Cardiac fibroblast (primary cell): ENCODE data around the gene TMEM271.

Experiments used
- DNase-seq, 2 donors: peaks; one replicate each; pipeline versions ENCODE4 v3.0.0 to v3.0.0-alpha.2; 2010; ENCODE audit warnings: low read depth in 2 of 2
- H3K4me3 ChIP-seq, 2 donors: replicated peaks in 1 of 2; 1 replicate in 1 of 2; 2 replicates in 1 of 2; pipeline ENCODE4 v1.5.1; 2011; ENCODE audit warnings: low read depth in 2 of 2, low read length in 2 of 2, mild to moderate bottlenecking in 2 of 2, moderate library complexity in 1 of 2
- CTCF ChIP-seq: IDR thresholded peaks from one replicate; pipeline ENCODE4 v1.5.1; 2011; ENCODE audit warnings: low read depth, mild to moderate bottlenecking, low read length, inconsistent platforms

The TMEM271 gene

DNA sequence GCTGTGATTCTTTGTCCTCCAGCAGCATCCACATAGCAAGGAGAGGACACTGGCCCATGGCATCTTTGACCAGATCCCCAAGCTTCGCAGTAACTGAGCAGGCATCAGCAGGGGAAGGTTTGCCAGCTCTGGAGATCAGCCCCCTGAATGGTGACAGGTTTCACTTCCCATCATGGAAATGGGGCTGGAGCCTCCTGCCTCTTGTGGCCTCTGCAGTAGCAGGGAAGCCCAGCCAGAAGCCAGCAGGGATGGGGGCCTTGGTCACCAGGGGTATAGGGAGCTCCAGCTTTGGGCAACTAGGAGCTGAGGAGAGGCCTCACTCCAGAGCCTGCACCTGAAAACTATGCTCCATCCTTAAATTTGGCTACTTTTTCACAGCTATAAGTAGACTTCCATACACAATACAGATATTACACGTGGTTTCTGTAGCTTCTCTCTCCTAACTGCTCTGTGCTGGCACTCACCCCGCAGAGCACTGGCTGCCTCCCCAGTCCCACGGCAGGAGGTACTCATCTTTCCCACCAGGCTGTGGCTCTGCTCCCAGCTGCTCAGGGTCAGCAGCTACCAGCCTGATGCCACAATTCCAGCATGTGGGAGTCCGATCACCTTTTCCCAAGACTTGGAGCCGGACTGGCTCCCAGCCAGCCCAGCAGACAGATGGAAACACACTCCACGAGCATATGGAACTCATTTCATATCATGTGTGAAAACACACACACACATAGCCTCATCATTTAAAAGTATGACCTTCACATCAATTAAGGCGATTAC, 2.8 kb downstream of the TMEM271 start:
- no peak for TF ChIP-seq CTCF
- no peak overlapping the region for H3K4me3 ChIP-seq
- no peak for DNase-seq

DNA sequence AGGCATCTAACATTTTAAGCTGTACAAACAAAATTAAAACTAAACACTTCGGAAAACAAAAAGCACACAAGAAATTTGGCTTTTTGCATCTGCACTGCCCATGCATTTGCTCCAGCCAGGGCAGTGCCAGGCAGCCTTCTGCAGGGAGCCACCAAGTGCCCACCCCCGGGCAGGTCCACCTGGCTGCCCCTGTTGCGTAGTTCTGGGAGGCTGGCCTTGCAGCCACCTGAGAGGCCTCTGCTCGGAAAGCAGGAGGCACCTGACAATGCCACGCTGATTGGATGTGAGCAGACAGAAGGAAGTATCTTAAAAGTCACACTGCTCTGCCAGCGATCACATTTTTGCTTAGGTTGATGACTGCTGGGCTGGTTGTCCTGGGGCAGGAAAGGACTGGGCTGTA, 3.5 kb downstream of the TMEM271 start:
- TF ChIP-seq CTCF, result no peak
- H3K4me3 ChIP-seq, result no peak overlapping the region

DNA sequence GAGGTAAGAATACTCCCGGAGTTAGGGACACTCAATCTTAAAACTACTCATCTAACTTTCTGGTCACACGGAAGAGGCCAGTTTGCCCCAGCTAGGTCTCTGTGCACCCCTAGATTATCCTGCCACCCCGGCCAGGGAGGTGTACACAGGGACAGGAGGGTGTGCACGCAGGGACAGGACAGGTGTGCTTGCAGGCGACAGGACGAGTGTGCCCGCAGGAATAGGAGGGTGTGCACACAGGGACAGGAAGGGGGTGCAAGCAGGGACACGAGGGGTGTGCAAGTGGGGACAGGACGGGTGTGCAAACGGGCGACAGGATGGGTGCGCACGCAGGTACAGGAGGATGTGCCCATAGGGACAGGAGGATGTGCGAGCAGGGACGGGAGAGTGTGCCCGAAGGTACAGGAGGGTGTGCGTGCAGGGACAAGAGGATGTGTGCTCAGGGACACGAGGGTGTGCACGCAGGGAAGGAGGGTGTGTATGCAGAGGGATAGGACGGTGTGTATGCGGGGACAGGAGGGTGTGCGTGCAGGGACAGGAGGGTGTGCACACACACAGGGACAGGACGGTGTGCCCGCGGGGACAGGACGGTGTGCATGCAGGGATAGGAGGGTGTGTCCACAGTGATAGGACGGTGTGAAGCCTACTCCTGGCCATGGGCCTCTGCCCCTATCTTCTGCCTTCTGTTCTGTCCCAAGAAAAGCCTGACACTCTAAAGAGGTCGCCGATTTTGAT, 4.1 kb downstream of the TMEM271 start:
- no peak for DNase-seq
- no peak for TF ChIP-seq CTCF
- H3K4me3 ChIP-seq, result no peak overlapping the region

More for the DNA sequence above, 3.5 kb downstream of the TMEM271 start:
- no peak for DNase-seq

GRCh38 chr4:570754-571153, 5.3 kb downstream of the TMEM271 start:
- DNase-seq, result no peak
- no peak for TF ChIP-seq CTCF
- no peak overlapping the region for H3K4me3 ChIP-seq

GRCh38 chr4:569958-570667, 6.0 kb downstream of the TMEM271 start:
- H3K4me3 ChIP-seq, result no peak overlapping the region
- no peak for TF ChIP-seq CTCF
- DNase-seq, result no peak

- TF ChIP-seq CTCF, result no peak
- H3K4me3 ChIP-seq, result no peak overlapping the region
- no peak for DNase-seq
Measured at GRCh38 chr4:568962-569361, 7.1 kb downstream of the TMEM271 start.
